GM12892 (cell line): ENCODE measurements around the gene TMC5.

Experiments used
- POLR2A ChIP-seq: IDR thresholded peaks from 2 replicates; pipeline ENCODE4 v1.6.1; 2011; ENCODE audit warnings: low read depth, low read length, control low read depth
- POLR2AphosphoS5 ChIP-seq: IDR thresholded peaks from 2 replicates; pipeline ENCODE4 v1.6.1; 2011; ENCODE audit warnings: low read depth, low read length, control low read depth
- TAF1 ChIP-seq: IDR thresholded peaks from 2 replicates; pipeline ENCODE4 v1.6.1; 2011; ENCODE audit warnings: low read depth, mild to moderate bottlenecking, control low read depth, low read length, borderline replicate concordance

GRCh38 chr16:19400711-19401110 lies 17.0 kb upstream of the TMC5 start:
- no peak for TF ChIP-seq POLR2AphosphoS5
- no peak for TF ChIP-seq POLR2A
- TF ChIP-seq TAF1, result no peak
